ENCODE measurements around the gene SAMD11.
"Not testable (repeated sequence)": the region's sequence is repeated elsewhere in the genome, so short reads cannot be mapped to it uniquely, and the experiment has no call there.

Gene SAMD11

DNA sequence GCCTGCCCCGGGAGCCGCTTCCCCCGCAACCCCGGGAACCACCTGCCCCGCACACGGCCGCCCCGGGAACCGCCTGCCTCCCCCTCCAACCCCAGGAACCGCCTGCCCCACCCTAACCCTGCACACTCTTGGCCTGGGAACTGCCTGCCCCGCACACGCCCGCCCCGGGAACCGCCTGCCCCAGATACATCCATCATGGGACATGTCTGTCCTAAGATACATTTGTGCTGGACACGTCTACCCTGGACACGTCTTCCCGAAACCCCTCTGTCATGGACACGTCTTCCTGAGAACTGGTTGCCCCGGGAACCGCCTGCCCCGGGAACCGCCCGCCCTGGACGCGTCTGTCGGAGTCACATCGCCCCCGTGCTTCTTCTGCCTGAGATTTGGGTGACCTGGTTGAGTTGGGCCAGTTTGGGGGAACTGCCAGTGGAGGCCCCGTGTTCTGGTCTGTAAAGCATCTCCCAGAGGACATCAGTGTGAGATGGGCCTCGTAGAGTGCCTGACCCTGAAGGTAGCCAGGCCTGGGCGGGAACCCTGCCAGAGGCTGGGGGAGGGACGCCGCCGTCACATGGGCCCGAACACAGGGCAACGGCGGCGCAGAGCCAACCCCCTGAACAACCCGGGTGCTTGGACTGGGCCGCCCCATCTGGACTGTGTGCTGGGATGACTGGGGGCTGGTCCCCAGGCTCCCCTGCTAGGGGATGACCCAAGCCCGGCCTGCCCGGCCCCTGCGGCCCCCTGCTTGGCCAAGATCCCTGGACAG is 54.5 kb downstream of the SAMD11 start:
- peak; percentile 52 for DNase-seq

DNA sequence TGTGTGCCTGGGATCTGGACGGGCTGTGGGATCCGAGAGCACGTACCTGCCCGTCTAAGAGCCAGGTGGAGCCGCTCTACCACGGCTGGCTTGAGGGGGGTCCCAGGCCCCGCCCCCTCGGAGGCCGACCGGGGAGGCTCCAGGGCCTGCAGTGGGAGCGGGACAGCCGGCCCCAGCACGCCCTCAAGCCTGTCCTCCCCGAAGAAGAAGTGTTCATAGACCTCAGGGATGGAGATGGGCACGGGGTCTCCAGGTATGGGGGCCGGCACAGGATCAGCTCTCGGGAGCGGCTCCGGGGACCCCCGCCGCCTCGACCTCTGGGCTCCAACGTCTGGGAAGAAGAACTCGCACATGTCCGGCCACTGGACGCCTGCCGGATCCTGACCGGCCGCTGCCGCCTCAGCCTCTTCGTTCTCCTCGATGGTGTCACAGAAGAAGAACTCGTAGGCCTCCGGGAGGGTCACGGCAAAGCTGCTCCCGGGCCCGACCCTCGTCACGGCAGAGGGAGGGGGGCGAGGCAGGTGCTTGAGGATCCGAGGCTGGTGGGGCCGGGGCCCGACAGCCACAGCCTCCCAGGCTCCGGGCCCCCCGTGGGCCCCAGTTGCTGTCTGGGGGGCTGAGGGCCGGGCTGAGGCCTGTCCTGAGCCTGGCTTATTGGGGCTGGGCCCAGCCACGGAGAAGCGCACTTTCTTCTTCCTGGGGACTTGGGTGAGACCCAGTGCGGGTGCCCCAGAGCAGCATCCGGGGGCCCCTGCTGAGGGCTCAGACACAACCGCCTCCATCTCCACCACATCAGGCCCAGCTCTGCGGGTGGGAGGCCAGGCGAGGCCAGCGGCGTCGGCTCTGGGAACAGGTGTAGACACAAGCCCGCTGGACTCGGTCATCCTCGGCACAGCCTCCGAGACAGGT is 55.4 kb downstream of the SAMD11 start:
- peak; percentile 47 for DNase-seq

DNA sequence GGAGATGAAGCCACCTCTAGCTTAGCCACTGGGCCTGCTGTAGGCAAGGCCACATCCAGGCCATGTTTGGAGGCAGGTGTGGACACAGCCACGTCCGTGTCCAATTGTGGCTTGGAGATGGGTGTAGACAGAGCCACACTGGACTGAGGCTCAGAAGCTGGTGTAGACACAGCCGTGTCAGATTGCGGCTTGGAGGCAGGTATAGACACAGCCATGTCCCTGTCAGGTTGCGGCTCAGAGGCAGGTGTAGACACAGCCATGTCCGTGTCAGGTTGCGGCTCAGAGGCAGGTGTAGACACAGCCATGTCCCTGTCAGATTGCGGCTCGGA is 56.0 kb downstream of the SAMD11 start:
- peak; percentile 47 for DNase-seq

DNA sequence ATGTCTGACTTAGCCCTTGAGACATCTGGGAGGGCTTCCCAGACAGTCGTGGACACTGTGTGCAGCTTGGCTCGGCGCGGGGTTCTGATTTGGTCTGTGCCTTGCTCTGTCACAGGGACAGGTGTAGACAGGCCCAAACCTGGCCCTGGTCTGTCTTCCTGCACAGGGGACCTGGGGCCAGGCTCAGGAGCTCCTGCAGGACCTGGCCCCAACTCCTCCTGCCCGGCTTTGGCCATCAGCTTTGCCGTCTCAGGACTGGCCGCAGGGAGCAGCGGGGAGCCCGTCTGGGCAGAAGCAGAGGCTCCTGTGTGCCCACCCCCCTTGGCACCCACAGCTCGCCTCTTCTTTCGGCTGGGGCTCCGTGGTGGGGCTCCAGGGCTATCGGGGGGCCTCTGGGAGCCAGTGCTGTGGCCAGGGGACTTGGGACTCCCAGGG is 56.4 kb downstream of the SAMD11 start:
- DNase-seq = peak; percentile 57

DNA sequence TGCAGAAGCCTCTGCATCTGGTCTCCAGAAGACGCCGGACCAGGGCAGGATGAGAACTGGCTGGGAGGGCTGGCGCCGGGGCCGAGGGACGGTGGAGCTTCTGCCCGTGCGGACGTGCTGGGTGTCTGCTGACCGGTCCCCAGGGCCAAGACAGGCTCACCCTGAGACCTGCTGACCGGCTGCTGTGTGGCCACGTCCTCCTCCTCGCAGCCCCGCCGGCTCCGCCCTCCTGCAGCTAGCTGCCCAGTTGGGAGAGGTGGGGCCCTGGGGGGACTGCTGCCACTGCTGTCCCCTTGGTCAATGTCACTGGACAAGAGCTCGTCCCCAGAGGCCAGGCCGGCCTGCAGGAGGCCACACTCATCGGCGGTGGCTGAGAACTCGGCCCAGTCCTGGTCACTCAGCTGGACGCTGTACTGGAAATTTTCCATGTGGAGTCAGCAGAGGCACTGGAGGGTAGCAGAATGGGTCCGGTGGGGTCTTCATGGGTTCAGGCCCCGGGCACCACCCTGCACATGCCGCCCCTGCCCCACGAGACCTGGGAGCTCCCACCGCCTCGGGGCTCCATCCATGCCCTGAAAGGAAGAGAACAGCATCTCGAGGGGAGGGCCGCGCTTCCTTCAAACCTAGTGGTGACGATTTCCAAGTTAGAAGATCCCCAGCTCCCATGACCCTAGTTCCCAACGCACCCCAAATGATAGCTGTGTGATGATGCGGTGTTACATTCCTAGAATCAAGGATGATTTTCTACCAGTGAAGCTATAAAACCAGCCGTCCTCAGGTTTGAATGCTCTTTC is 57.1 kb downstream of the SAMD11 start:
- no peak for DNase-seq

DNA sequence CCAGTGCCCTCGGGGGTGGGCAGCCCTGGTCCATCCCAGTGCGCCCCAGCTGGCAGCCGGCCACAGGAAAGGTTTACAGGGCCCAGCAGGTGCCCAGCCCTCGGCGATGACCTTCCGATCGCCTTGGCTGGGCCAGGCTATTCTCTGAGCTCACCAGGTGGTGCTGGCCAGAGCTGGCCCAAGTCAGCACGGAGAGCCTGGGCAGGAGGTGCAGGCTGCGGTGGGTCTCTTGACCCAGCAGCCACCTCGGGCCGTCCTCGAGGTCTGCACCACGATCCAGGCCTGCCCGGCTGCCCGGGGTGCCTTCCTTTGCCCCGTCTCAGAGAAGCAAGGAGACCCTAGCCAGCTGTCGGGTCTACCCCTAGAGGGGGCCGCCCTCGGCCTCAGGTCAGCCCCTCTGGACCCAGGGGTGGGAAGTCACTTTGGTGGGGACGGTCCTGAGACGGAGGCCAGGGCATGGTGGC is 57.8 kb downstream of the SAMD11 start:
- DNase-seq = peak; percentile 49

DNA sequence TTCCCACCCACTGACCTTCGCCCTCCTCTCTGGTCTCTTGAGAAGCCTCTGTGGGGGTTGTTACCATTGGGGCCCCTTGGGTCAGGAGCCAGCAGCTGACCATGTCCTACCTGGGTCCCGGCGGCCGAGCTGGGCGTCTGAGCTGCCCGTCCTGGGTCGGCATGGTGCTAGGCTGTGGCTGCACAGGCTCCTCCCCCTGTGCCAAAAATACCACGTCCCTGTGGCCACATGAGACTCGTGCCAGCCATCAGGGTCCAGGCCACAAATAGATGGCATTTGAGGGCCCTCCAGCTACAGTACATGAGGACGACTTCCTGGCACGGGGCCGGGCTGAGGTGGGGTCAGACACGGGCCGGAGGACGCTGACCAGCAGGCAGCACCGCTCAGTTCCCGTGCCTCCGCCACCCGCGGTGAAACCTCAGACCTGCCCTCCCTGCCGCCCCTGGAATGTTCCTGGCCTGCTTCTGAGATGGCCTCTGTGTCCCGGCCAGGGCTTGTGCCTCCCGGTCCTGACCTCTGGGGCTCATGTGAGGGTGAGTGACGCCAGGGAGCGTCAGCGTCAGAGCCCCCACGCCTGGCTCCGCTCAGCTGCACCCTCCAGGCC is 58.3 kb downstream of the SAMD11 start, which contains the start of gene PERM1:
Gene PERM1 (minus strand): TSS at position 139 of the 604 bp plus-strand sequence. CDS start 1,064 bp downstream, outside the sequence.
- DNase-seq = no peak

DNA sequence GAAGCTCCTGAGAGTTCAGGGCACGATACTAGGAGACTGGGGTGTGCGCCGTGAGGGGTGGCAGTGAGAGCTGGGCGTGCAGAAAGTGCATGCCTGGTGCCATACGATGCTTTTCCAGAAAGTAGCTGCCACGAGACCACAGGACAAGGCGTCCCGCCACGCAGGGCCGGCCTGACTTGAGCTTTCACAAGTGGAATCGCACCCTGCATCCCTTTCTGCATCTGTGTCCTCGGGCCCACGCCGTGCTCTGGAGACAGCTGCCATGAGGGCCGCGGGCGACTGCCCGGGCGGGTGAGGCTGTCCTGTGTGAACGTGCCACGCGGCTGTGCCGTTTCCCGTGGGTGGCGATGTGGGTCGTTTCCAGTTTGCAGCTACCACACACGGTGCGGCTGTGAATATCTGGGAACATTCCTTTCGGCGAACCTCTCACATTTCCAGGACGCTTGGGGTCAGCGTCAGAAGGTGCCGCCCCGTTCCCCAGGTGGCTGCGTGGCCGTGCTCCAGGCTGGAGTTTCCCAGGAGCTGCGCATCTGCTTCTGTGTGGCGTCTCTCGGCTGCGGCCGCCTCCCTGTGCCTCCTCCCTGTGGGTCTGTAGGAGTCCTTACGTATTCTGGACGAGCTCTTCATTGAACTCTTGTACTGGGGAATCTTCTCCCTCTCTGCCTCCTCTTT is 59.2 kb downstream of the SAMD11 start:
- DNase-seq = peak; percentile 51

DNA sequence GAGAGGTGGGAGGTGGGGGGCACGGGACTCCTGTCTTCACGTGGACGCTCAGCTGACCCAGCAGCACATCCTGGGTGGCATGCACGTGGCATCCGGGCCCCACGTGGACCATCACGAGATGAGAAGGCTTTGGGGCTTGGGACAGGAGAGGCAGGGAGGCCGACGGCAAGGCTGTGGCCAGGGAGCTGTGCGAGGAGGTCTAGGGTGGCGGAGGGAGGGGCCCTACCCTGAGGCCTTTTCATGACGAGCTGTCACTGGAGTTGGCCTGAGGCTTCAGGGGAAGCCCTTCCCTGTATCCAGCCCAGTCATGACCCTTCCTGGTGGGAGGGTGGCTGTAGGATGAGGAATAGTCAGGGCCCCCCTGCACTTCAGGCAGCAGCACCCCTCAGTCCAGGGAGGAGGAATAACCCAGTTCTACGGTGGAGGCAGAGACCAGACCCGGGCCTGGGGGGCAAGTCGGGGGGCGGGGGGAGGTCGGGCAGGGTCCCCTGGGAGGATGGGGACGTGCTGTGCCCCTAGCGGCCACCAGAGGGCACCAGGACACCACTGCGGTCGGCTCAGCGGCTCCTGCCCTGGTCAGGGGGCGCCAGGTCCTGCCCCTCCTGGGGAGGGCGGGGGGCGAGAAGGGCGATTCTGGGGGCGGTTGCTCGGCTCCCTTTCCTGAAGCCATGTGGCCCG is 60.2 kb downstream of the SAMD11 start:
- DNase-seq = peak; percentile 68

DNA sequence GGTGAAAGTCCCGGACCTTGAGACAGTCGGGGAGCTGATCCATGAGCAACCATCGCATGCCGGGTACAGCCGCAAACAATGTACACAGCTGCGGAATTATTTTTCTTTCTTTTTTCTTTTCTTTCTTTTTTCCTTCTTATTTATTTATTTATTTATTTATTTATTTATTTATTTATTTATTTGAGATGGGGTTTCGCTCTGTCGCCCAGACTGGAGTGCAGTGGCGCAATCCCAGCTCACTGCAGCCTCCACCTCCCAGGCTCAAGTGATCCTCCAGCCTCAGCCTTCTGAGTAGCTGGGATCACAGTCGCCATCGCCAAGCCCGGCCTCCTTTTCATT is 60.7 kb downstream of the SAMD11 start:
- DNase-seq = no peak

DNA sequence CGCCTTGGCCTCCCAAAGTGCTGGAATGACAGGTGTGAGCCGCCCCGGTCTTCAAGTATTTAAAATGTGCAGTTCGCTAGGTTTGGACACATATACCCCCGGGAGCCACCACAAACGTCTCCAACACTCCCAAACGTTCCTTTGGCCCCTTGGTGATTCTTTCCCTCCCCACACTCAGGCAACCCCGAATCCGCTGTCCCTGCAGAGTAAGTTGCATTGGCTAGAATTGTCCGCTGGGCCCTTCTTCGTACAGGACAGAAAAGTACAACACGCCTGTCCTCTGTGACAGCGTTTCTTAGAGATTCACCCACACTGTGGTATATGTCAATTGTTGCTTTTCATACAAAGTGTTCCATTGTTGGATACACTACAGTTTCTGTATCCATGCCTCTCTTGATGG is 61.4 kb downstream of the SAMD11 start:
- DNase-seq = no peak

DNA sequence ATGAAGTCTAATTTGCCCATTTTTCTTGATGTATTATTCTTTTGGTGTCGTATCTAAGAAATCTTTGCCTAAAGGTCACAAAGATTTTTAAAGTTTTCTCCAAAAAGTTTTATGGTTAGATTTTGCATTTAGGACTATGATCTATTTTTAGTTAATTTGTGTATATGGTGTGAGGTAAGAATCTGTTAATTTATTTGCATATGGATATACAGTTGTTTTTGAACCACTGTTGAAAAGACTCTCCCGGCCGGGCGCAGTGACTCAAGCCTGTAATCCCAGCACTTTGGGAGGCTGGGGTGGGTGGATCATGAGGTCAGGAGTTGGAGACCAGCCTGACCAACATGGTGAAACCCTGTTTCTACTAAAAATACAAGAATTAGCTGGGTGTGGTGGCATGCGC is 64.3 kb downstream of the SAMD11 start:
- not testable (repeated sequence) for DNase-seq

DNA sequence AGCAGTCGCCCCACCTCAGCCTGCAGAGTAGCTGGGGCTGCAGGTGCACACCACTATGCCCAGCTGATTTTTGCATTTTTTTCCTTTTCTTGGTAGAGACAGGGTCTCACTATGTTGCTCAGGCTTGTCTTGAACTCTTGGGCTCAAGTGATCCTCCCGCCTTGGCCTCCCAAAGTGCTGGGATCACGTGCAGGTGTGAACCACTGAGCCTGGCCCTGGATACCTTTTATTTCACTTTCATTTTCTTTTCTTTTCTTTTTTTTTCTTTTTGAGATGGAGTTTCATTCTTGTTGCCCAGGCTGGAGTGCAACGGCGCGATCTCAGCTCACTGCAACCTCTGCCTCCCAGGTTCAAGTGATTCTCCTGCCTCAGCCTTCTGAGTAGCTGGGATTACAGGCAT is 67.6 kb downstream of the SAMD11 start:
- DNase-seq = not testable (repeated sequence)

DNA sequence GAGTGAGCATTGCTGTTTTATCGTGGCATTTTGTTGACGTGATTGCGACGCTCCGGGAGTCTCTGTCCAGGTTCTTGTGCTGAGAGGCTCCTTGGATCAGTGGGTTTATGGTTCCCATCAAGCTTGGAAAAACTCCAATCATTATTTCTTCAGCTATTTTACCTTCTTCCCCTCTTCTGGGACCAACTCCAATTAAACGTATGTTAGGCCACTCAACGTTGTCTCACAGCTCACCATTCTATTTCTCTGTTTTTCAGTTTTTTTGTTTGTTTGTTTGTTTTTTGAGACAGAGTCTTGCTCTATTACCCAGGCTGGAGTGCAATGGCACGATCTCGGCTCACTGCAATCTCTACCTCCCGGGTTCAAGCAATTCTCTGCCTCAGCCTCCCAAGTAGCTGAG is 68.2 kb downstream of the SAMD11 start:
- no peak for DNase-seq

DNA sequence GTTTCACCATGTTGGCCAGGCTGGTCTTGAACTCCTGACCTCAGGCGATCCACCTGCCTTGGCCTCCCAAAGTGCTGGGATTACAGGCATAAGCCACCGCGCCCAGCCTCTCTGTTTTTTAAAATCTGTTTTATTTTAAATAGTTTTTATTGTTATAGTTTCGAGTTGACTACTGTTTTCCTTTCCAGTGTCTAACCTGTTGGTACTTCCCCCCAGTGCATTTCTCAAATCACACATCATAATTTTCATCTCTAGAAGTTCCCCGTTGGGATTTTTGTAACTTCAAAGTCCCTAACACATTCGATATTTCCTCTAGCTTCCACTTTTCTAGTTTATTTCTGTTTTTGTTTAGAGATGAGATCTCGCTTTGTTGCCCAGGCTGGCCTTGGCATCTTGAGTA is 68.6 kb downstream of the SAMD11 start:
- DNase-seq = no peak

DNA sequence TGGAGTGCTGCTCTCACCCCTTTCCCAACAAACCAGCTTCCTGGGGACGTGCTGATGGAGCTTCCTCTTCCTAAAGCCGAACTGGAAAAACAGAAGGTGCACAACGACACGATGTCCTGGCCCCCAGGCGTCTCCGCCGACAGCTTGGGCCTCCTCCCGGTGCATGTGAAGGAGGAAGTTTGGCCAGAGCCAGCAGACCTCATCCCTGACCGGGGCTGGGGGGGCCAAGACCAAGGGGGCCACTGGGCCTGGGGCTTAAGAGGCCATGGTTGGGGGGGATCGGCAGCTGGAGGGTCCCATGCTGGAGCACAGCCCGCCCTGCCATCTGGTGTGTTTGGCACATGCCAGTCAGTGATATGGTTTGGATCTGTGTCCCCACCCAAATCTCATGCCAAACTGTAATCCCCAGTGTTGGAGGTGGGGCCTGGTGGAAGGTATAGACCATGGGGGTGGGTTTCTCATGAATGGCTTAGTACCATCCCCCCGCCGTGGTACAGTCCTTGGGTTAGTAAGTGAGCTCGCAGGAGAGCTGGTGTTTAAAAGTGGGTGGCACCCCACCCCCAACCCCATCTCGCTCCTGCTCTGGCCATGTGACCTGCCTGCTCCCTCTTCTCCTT is 69.8 kb downstream of the SAMD11 start:
- DNase-seq = no peak
